Measurements from ENCODE around the gene PROM2.
A peak's percentile ranks its signal among the peaks of the same experiment; 100 is the strongest.
"Not testable (repeated sequence)": the region's sequence is repeated elsewhere in the genome, so short reads cannot be mapped to it uniquely, and the experiment has no call there.

Gene PROM2

DNA sequence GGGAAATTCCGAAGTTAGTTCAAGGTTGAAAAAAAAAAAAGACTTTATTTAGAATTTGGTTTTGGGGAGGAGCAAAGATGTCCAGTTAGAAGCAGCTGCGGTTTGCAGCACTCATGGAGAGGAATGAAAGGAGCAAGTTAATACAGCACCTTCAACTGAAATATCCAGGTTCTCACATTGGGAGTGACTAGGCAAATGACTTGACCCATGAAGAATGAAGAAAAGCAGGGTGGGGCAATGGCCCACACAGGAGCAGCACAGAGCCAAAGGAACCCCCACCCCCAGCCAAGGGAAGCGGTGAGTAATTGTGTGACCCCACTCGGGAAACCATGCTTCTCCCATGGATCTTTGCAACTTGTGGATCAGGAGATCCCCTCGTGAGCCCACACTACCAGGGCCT lies 34.2 kb upstream of the PROM2 start:
- Histone ChIP-seq H3K4me3 (no peak overlapping the region), H3K27ac (no peak overlapping the region)
- TF ChIP-seq, protein P1, sequence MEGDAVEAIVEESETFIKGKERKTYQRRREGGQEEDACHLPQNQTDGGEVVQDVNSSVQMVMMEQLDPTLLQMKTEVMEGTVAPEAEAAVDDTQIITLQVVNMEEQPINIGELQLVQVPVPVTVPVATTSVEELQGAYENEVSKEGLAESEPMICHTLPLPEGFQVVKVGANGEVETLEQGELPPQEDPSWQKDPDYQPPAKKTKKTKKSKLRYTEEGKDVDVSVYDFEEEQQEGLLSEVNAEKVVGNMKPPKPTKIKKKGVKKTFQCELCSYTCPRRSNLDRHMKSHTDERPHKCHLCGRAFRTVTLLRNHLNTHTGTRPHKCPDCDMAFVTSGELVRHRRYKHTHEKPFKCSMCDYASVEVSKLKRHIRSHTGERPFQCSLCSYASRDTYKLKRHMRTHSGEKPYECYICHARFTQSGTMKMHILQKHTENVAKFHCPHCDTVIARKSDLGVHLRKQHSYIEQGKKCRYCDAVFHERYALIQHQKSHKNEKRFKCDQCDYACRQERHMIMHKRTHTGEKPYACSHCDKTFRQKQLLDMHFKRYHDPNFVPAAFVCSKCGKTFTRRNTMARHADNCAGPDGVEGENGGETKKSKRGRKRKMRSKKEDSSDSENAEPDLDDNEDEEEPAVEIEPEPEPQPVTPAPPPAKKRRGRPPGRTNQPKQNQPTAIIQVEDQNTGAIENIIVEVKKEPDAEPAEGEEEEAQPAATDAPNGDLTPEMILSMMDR (IDR thresholded peaks at IDR 0.05): no peak
- no peak for DNase-seq (ENCODE audit: low spot score)

DNA sequence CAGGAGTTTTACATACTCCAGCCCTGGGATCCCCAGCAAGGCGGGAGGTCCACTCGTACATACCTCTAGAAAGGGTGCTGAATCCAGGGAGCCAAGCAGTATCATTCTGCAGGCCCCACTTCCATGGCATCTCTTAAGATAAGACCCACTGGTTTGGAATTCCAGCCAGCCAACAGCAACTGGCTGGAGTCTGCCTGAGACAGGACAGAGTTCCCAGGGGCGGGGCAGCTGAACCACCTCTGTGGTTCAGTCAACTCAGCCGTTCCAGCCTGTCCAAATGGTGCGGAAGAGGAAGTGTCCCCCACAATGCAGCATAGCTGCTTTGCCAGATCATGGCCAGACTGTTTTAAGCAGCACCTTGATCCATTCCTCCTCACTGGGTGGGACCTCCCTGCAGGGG lies 33.7 kb upstream of the PROM2 start:
- no peak overlapping the region for H3K4me3 ChIP-seq
- TF ChIP-seq, protein P1 (IDR thresholded peaks at IDR 0.05): no peak
- H3K27ac ChIP-seq: no peak overlapping the region
- DNase-seq (ENCODE audit: low spot score): no peak

DNA sequence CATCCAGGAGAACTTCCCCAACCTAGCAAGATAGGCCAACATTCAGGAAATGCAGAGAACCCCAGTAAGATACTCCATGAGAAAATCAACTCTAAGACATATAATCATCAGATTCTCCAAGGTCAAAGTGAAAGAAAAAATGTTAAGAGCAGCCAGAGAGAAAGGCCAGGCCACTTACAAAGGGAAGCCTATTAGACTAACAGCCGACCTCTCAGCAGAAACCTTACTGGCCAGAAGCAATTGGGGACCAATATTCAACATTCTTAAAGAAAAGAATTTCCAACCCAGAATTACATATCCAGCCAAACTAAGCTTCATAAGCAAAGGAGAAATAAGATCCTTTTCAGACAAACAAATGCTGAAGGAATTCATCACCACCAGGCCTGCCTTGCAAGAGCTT lies 32.2 kb upstream of the PROM2 start:
- DNase-seq (ENCODE audit: low spot score); H3K4me3 ChIP-seq; H3K27ac ChIP-seq: not testable (repeated sequence)

DNA sequence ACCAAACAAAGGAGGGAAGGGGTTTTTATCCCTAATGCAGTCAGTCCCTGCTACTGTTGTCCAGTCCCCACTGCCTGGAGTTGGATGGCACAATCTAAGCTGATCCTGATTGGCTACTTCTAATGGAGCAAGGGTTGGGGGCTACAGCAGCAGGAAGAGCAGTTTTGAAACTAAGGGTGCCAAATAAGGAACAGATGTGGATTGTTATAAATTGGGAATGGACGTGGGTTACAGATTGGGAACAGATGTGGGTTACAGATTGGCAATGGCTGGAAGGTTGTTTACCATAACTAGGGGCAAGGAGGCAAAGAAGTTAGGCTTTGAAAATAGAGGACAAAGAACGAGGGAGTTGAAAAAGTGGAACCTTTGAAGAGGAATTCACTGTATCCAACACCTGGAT lies 16.0 kb upstream of the PROM2 start:
- H3K4me3 ChIP-seq: no peak overlapping the region
- no peak overlapping the region for H3K27ac ChIP-seq
- no peak for DNase-seq (ENCODE audit: low spot score)
- TF ChIP-seq, protein P1 (IDR thresholded peaks at IDR 0.05): no peak

DNA sequence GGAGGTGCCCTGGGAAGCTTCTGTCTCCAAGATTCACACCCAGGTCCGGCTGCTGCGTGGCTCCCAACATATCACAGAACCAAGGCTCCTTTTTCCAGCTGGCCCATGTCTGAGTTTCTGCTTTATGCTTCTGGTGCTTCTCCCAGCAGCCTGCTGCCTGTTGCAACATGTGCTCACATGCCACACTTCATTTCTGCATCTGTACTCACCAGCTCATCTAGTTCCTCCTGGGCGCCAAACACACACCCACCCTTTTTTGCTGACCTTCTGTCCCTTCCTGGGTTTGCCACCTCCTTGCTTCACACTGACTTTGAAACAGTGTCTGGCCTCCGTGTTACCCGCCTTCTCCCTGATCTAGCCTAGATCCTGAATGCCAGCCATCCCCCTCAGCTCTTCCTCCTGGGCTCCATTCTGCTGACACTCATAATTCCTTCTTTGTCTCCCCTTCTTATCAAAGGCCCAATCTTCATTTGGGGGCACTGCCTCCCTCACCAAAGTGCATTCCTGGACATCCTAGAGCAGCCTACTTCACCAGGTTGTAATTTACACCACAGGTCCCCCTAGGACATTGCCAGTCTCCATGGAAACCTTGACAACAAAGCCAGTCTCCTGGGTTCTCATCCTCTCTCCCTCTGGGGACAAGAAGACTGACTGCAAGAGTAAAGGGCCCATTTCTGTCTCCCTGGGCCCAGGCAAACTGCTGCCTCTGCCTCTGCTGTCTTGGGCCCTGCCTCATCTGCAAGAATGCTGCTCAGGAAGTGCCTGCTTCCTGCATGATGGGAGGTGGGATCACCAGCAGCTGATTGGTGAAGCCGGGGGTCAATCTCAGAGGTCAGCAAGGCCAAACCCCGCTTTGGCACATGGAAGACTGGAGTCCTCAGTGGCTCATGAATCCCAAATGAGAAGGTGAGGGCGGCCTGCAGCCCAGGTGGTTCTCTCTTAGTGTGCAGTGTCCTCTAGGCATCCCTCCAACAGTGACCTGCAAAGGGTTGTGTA lies 13.9 kb upstream of the PROM2 start:
- Histone ChIP-seq H3K4me3 (no peak overlapping the region), H3K27ac (no peak overlapping the region)
- peak; percentile 53 for DNase-seq (ENCODE audit: low spot score)
- TF ChIP-seq, protein P1 (IDR thresholded peaks at IDR 0.05): no peak

DNA sequence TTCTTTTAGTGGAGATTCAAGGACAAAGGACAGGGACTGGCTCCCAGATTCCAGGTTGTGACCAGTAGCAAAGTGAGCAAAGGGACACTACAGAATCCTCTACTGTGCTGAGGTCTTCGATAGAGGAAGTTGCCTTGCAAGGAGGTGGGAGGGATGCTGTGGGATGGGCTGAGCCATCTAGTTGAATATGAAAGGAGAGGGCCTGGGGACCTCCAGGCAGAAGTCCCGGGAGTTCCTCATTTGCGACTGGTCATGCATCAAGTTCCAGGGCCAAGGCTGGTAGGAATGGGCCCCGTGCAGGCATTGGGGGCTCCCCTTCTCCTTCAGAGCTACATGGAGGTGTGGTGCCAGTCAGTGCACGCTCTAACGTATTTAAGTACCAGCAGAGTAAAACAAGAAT lies 12.6 kb upstream of the PROM2 start:
- no peak for DNase-seq (ENCODE audit: low spot score)
- TF ChIP-seq, protein P1 (IDR thresholded peaks at IDR 0.05): no peak
- H3K4me3 ChIP-seq: no peak overlapping the region
- no peak overlapping the region for H3K27ac ChIP-seq

DNA sequence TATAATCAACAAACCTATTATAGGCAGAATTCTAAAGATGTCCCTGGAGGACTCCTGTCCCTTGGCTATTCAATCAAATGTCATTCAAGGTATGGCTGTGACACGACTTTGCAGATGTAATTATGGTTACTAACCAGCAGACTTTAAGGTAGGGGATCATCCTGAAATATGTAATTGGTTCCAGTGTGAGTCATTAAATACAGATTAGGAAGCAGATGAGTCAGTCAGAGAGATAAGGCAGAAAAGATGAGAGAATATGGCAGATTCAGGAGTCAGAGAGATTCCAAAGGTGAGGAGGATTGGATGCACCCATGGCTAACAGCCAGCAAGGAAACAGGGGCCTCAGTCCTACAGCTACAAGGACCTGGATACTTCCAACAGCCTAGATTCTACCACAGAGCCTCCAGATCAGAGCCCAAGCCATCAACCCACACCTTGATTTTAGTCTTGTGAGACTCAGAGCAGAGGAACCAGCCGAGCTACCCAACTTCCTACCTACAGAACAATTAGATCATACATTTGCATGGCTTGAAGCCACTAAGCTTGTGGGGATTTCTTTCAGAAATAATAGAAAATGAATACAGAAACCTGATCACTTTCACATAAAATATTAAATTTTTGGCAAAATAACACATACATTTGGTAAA lies 11.2 kb upstream of the PROM2 start:
- no peak for DNase-seq (ENCODE audit: low spot score)
- no peak overlapping the region for H3K4me3 ChIP-seq
- TF ChIP-seq, protein P1 (IDR thresholded peaks at IDR 0.05): no peak
- no peak overlapping the region for H3K27ac ChIP-seq

All from coronary artery (tissue), 2 donors.